ENCODE results near the gene KIF22.
"Not testable (repeated sequence)": the region's sequence is repeated elsewhere in the genome, so short reads cannot be mapped to it uniquely, and the experiment has no call there.

The KIF22 gene

GRCh38 chr16:29767062-29767461 is 23.5 kb upstream of the KIF22 start:
- DNase-seq: no peak

- DNase-seq: no peak
Observed at GRCh38 chr16:29769507-29769906, 21.0 kb upstream of the KIF22 start.

GRCh38 chr16:29770250-29770929 is 20.2 kb upstream of the KIF22 start:
- DNase-seq: no peak

GRCh38 chr16:29772330-29772729 is 18.2 kb upstream of the KIF22 start:
- not testable (repeated sequence) for DNase-seq

GRCh38 chr16:29774730-29775129 is 15.8 kb upstream of the KIF22 start:
- DNase-seq: no peak

- DNase-seq: peak; percentile 50
Observed at GRCh38 chr16:29775742-29776408, 14.7 kb upstream of the KIF22 start.

- no peak for DNase-seq
Observed at GRCh38 chr16:29777576-29778350, 12.8 kb upstream of the KIF22 start, which contains the start of gene ZG16. TSS of gene ZG16 (plus strand) at chr16:29778256. CDS start at chr16:29779267, 1,011 bp downstream.

GRCh38 chr16:29779474-29779873 is 11.1 kb upstream of the KIF22 start:
- no peak for DNase-seq

GRCh38 chr16:29783094-29783953 is 7.2 kb upstream of the KIF22 start:
- DNase-seq: not testable (repeated sequence)

- DNase-seq: no peak
Observed at GRCh38 chr16:29784157-29784556, 6.4 kb upstream of the KIF22 start.

GRCh38 chr16:29784901-29785500 is 5.5 kb upstream of the KIF22 start:
- peak; percentile 52 for DNase-seq

GRCh38 chr16:29787155-29787554 is 3.4 kb upstream of the KIF22 start:
- DNase-seq: not testable (repeated sequence)

GRCh38 chr16:29789775-29790182 is 772 bp upstream of the KIF22 start:
- no peak for DNase-seq

GRCh38 chr16:29790949-29791844 is 646 bp downstream of the KIF22 start:
- no peak for DNase-seq

- DNase-seq: no peak
Observed at GRCh38 chr16:29791845-29792807, 1.6 kb downstream of the KIF22 start.

GRCh38 chr16:29793153-29793552 is 2.6 kb downstream of the KIF22 start:
- DNase-seq: not testable (repeated sequence)

- no peak for DNase-seq
Observed at GRCh38 chr16:29794231-29794710, 3.7 kb downstream of the KIF22 start.

- no peak for DNase-seq
Observed at GRCh38 chr16:29802416-29802935, 11.9 kb downstream of the KIF22 start.

- no peak for DNase-seq
Observed at GRCh38 chr16:29804020-29804419, 13.5 kb downstream of the KIF22 start.
